BJ (cell line): ENCODE results near the gene ADCY10. TPM values are rescaled to one million over a fixed set of nuclear protein-coding genes. Genes with fewer than 3 reads are reported as not detected.

Experiments
- CTCF ChIA-PET: fragments of 350-600 bp; formaldehyde crosslinking; extraction: SDS; loops from one replicate; lab custom pipeline; 2021; ENCODE audit warnings: antibody characterized with exemption, inconsistent platforms; lab: Yijun Ruan, JAX
- POLR2A ChIA-PET: fragments of 300-600 bp; sonication (Branson Sonifier 250); formaldehyde crosslinking; extraction: SDS; loops from one replicate; lab custom pipeline; 2021; ENCODE audit warnings: antibody characterized with exemption; lab: Charles Lee
- DNase-seq: peaks from one replicate; pipeline ENCODE4 v3.0.0-alpha.2; 2011; ENCODE audit warnings: low read depth
- H3K27me3 ChIP-seq: 2 replicates; pipeline ENCODE4 v1.6.0; 2011; ENCODE audit warnings: low read length; ENCODE audit not compliant: control insufficient read depth, insufficient read depth
- H3K36me3 ChIP-seq: 2 replicates; pipeline ENCODE4 v1.5.1; 2011; ENCODE audit warnings: low read length; ENCODE audit not compliant: control insufficient read depth, insufficient read depth
- H3K4me3 ChIP-seq: 2 replicates; pipeline ENCODE4 v1.5.1; 2011; ENCODE audit warnings: low read depth, mild to moderate bottlenecking, control low read depth, low read length
- polyA plus RNA-seq: library from polyadenylated mRNA; depleted of rRNA; stranded (reverse); fragments of >200 nt; gene quantifications from 2 replicates; pipeline ENCODE4 v1.2.3, GENCODE V29; 2011
- TF ChIP-seq, protein P1 (sequence below): IDR thresholded peaks from 2 replicates; pipeline ENCODE4 v1.5.1; 2011; ENCODE audit warnings: low read depth, mild to moderate bottlenecking, control low read depth, inconsistent platforms, low read length, moderate library complexity; ENCODE audit not compliant: insufficient read depth

ADCY10 gene
- polyA plus RNA-seq, 1 experiment: 0.05 TPM

DNA sequence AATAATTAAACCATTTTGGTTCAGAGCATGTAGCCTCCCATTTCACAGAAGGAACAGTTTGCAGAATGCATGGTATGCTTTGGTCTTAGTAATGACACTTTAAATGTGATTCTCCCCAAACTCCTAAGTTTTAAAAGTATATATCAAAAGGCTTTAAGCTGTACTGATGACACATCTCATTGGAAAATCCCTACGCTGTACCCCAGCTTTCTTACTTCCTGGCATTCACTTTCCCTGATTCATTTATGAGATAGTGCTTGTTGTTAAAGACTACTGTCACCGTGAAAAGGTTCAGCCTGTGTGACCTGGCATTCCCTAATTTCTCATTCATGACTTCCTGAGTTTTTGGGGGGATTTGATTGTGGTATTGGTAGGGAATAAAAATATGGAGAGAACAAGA is 138.8 kb downstream of the ADCY10 start:
- Histone ChIP-seq H3K36me3 (peaks cover 3% of the 10 kb centered on the region; the same call in 1 of the 2 replicates), H3K4me3 (no peak overlapping the region), H3K27me3 (no peaks in the 10 kb centered on the region)
- ChIA-PET CTCF (interaction anchor here (1.0 to 2.4 kb wide), 4 partner anchors 11 to 26 kb away, joined by 3 to 7 read pairs (median 4); no protein-coding TSS in a partner anchor), POLR2A (interaction anchor here (0.6 kb wide), 1 partner anchor 97 kb away, joined by 4 read pairs; no protein-coding TSS in a partner anchor)
- no peak for DNase-seq
- TF ChIP-seq, protein P1, sequence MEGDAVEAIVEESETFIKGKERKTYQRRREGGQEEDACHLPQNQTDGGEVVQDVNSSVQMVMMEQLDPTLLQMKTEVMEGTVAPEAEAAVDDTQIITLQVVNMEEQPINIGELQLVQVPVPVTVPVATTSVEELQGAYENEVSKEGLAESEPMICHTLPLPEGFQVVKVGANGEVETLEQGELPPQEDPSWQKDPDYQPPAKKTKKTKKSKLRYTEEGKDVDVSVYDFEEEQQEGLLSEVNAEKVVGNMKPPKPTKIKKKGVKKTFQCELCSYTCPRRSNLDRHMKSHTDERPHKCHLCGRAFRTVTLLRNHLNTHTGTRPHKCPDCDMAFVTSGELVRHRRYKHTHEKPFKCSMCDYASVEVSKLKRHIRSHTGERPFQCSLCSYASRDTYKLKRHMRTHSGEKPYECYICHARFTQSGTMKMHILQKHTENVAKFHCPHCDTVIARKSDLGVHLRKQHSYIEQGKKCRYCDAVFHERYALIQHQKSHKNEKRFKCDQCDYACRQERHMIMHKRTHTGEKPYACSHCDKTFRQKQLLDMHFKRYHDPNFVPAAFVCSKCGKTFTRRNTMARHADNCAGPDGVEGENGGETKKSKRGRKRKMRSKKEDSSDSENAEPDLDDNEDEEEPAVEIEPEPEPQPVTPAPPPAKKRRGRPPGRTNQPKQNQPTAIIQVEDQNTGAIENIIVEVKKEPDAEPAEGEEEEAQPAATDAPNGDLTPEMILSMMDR: no peak

DNA sequence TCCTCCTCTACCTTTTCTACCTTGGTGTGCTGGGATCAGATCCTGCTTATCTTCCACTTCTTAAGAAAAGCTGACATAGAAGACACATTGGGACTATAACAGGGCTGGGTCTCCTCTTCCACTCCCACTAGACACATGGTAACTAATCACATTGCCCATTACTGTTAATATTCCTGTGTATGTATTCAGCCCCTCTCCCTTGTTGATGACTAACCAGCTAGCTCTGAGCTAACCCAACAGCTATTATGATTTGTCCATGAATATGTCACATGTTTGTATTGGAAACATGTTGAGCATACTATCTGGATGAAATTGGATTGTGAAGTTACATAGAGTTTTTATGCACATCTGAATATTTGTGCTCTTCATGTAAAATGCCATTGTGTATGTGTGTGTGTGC is 139.2 kb downstream of the ADCY10 start:
- H3K4me3 ChIP-seq: no peak overlapping the region
- ChIA-PET CTCF (interaction anchor here (1.0 to 2.4 kb wide), 3 partner anchors 16 to 26 kb away, joined by 3 to 7 read pairs (median 4); no protein-coding TSS in a partner anchor), POLR2A (interaction anchor here (0.5 kb wide), 1 partner anchor 15 kb away, joined by 25 read pairs; no protein-coding TSS in a partner anchor)
- no peaks in the 10 kb centered on the region for H3K27me3 ChIP-seq
- no peak for DNase-seq
- 0 out of 2 replicates have a peak, but pooled peaks cover 3% of the 10 kb centered on the region for H3K36me3 ChIP-seq
- TF ChIP-seq, protein P1: no peak

DNA sequence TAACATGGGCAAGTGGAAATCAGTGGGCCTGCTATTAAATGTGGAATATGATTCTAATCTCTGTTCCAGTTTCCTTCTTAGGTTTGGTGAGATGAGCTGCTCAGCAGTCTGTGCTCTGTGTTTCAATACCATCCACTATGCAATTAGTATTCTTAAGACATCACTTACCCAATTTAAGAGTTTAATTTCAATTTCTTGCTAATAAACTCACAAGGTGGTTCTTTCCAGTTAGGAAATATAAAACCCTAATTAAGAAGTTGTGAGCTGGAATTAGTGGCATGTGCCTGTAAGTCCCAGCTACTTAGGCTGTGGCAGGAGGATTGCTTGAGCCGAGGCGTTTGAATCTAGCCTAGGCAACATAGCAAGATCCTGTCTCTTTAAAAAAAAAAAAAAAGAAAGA is 140.4 kb downstream of the ADCY10 start:
- TF ChIP-seq, protein P1: no peak
- CTCF ChIA-PET: interaction anchor here (1.0 kb wide), 1 partner anchor 23 kb away, joined by 3 read pairs; no protein-coding TSS in a partner anchor

DNA sequence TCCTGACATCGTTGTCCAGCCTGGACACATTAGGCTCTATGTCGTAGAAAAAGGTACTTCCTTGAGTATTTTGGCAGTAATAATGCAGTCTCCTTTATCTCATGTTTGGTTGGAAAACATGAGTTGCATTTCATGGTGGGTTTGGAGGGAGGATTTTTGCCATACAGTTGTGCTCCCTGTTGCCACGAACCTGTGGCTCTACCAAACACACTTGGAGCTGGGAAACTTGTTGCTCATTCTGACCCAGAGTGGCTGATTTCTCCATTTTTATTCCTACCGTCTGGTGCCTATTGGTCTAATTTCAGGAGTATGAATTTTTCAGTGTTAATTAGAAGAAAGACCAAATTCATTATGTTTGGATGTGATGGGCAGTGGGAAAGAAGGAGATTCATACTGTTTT is 141.5 kb downstream of the ADCY10 start:
- CTCF ChIA-PET: no interaction called here
- POLR2A ChIA-PET: no interaction called here
- no peak for DNase-seq
- Histone ChIP-seq H3K4me3 (no peak overlapping the region), H3K27me3 (no peaks in the 10 kb centered on the region), H3K36me3 (peaks cover 11% of the 10 kb centered on the region)
- TF ChIP-seq, protein P1: no peak

More for the DNA sequence above, 140.4 kb downstream of the ADCY10 start:
- peaks cover 7% of the 10 kb centered on the region for H3K36me3 ChIP-seq
- DNase-seq: no peak
- H3K27me3 ChIP-seq: no peaks in the 10 kb centered on the region
- no peak overlapping the region for H3K4me3 ChIP-seq
- POLR2A ChIA-PET: no interaction called here

DNA sequence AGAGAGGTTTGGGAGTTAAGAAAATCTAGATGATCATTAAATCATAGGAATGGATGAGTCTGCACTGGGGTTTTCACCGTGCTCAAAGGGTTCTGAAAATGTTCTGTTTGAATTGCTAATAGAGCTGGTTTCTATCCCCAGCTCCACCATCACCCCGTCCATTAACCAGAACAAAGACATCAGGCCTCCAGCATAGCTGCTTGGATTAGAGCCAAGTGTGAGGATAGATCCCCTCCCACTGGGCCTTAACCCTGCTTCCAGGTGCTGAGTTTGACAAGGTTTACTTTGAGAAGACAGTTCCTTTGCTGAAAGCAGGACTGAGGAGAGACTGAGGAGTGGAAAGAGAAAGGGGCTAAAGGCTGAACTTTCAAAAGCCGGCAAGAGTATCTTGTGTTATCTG is 143.8 kb downstream of the ADCY10 start:
- ChIA-PET POLR2A (no interaction called here), CTCF (interaction anchor here (0.9 to 1.5 kb wide), 2 partner anchors 9 to 17 kb away, joined by 3 read pairs; no protein-coding TSS in a partner anchor)
- Histone ChIP-seq H3K4me3 (no peak overlapping the region), H3K36me3 (peaks cover 11% of the 10 kb centered on the region), H3K27me3 (no peaks in the 10 kb centered on the region)
- DNase-seq: no peak
- TF ChIP-seq, protein P1: no peak
